Suprapubic skin (tissue), 4 donors: ENCODE data around the gene NPSR1. TPM values are rescaled to one million over a fixed set of nuclear protein-coding genes. Genes with fewer than 3 reads are reported as not detected.

Experiments used
- DNase-seq, 2 donors: peaks; one replicate each; pipeline ENCODE4 v3.0.0-alpha.2; 2019; ENCODE audit warnings: low spot score in 2 of 2
- H3K27ac ChIP-seq: fragments of 200-600 bp; sonication (generic); one replicate; pipeline ENCODE4 v1.5.1; 2019
- H3K27me3 ChIP-seq: fragments of 200-600 bp; sonication (generic); one replicate; pipeline ENCODE4 v1.5.1; 2019
- H3K36me3 ChIP-seq: fragments of 200-600 bp; sonication (generic); one replicate; pipeline ENCODE4 v1.5.1; 2019
- H3K4me1 ChIP-seq: fragments of 200-600 bp; sonication (generic); one replicate; pipeline ENCODE4 v1.5.1; 2019
- H3K4me3 ChIP-seq: fragments of 200-600 bp; sonication (generic); one replicate; pipeline ENCODE4 v1.5.1; 2019; ENCODE audit warnings: mild to moderate bottlenecking
- H3K9me3 ChIP-seq: fragments of 200-600 bp; sonication (generic); one replicate; pipeline ENCODE4 v1.5.1; 2019
- EP300 ChIP-seq: sonication (generic); formaldehyde crosslinking; IDR thresholded peaks from one replicate; pipeline ENCODE4 v1.6.1; 2017; ENCODE audit warnings: antibody characterized with exemption
- POLR2A ChIP-seq, 2 donors: fragments of 450-650 bp; IDR thresholded peaks; one replicate each; pipeline ENCODE4 v1.6.1; 2017; ENCODE audit warnings: antibody characterized with exemption in 2 of 2, mild to moderate bottlenecking in 2 of 2, moderate library complexity in 2 of 2
- POLR2AphosphoS5 ChIP-seq, 3 donors: sonication (generic); formaldehyde crosslinking; IDR thresholded peaks; one replicate each; pipeline ENCODE4 v1.6.1; 2017; ENCODE audit warnings: antibody characterized with exemption in 3 of 3
- WGBS: methylation state at CpG from one replicate; pipeline ENCODE4 v1.1.5; 2018; 5-methylcytosine and 5-hydroxymethylcytosine counted together
- total RNA-seq, 4 donors: library from RNA; depleted of rRNA; stranded (reverse); fragments of >200 nt; gene quantifications; one replicate each; pipeline ENCODE4 v1.1.0, GENCODE V29; 2016
- TF ChIP-seq, protein P1 (sequence below), 2 donors: fragments of 200-600 bp in 1 of 2; fragments of 450-650 bp in 1 of 2; sonication (generic) in 1 of 2; IDR thresholded peaks; one replicate each; pipeline ENCODE4 v1.5.1; 2016 to 2019; ENCODE audit warnings: antibody characterized with exemption in 2 of 2, mild to moderate bottlenecking in 1 of 2, moderate library complexity in 1 of 2

Gene NPSR1
- total RNA-seq, 4 donors from 2014 or later, result not detected

- TF ChIP-seq, protein P1, sequence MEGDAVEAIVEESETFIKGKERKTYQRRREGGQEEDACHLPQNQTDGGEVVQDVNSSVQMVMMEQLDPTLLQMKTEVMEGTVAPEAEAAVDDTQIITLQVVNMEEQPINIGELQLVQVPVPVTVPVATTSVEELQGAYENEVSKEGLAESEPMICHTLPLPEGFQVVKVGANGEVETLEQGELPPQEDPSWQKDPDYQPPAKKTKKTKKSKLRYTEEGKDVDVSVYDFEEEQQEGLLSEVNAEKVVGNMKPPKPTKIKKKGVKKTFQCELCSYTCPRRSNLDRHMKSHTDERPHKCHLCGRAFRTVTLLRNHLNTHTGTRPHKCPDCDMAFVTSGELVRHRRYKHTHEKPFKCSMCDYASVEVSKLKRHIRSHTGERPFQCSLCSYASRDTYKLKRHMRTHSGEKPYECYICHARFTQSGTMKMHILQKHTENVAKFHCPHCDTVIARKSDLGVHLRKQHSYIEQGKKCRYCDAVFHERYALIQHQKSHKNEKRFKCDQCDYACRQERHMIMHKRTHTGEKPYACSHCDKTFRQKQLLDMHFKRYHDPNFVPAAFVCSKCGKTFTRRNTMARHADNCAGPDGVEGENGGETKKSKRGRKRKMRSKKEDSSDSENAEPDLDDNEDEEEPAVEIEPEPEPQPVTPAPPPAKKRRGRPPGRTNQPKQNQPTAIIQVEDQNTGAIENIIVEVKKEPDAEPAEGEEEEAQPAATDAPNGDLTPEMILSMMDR (IDR thresholded peaks at IDR 0.05), result no peak
- TF ChIP-seq POLR2A (IDR thresholded peaks at IDR 0.05) (no peak), POLR2AphosphoS5 (IDR thresholded peaks at IDR 0.05) (no peak), EP300 (no peak)
- no peak for DNase-seq
- Histone ChIP-seq H3K36me3 (no peaks in the 10 kb centered on the region), H3K27me3 (no peaks in the 10 kb centered on the region), H3K9me3 (no peaks in the 10 kb centered on the region), H3K4me3 (no peak overlapping the region), H3K27ac (no peak overlapping the region), H3K4me1 (peaks cover 3% of the 10 kb centered on the region)
- 94% methylated on average over 11 of the region's 11 CpGs for WGBS
Observed at GRCh38 chr7:34751725-34752643, 94.0 kb downstream of the NPSR1 start.

DNA sequence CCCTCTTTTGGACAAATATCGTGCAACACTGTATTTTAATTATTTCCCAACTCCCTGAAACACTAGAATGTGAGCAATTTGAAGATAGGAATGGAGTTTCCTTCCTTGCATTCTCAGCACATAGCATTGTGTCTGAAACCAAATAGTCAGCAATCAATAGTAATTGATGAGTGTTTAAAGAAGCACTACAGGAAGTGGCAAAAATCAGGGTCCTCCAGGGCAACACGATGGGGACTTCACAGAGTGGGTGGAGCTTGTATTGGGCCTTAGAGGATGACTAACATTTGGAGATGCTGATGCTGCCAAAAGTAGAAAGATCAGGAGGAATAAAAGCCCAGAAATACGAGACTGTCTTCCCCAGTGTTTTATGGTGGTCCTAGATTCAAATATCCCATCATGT, 94.9 kb downstream of the NPSR1 start:
- Histone ChIP-seq H3K9me3 (no peaks in the 10 kb centered on the region), H3K27ac (no peak overlapping the region), H3K36me3 (no peaks in the 10 kb centered on the region), H3K4me1 (peaks cover 3% of the 10 kb centered on the region), H3K4me3 (no peak overlapping the region), H3K27me3 (no peaks in the 10 kb centered on the region)
- DNase-seq, result no peak
- TF ChIP-seq POLR2A (IDR thresholded peaks at IDR 0.05) (no peak), EP300 (no peak), POLR2AphosphoS5 (IDR thresholded peaks at IDR 0.05) (no peak)
- TF ChIP-seq, protein P1 (IDR thresholded peaks at IDR 0.05), result no peak
- 49% methylated on average over 3 of the region's 3 CpGs for WGBS

- Histone ChIP-seq H3K36me3 (no peaks in the 10 kb centered on the region), H3K9me3 (no peaks in the 10 kb centered on the region), H3K4me1 (no peaks in the 10 kb centered on the region), H3K27ac (no peak overlapping the region), H3K27me3 (no peaks in the 10 kb centered on the region), H3K4me3 (no peak overlapping the region)
- TF ChIP-seq POLR2AphosphoS5 (IDR thresholded peaks at IDR 0.05) (no peak), EP300 (no peak), POLR2A (IDR thresholded peaks at IDR 0.05) (no peak)
- TF ChIP-seq, protein P1 (IDR thresholded peaks at IDR 0.05), result no peak
- DNase-seq, result no peak
- WGBS, result 82% methylated on average over 2 of the region's 2 CpGs
Observed at GRCh38 chr7:34755008-34755407, 97.0 kb downstream of the NPSR1 start.

GRCh38 chr7:34756025-34756437, 98.0 kb downstream of the NPSR1 start:
- Histone ChIP-seq H3K27ac (no peak overlapping the region), H3K4me1 (no peaks in the 10 kb centered on the region), H3K27me3 (no peaks in the 10 kb centered on the region), H3K36me3 (no peaks in the 10 kb centered on the region), H3K9me3 (no peaks in the 10 kb centered on the region), H3K4me3 (no peak overlapping the region)
- WGBS, result 21% methylated on average over 4 of the region's 4 CpGs
- no peak for DNase-seq
- no peak for TF ChIP-seq POLR2AphosphoS5 (IDR thresholded peaks at IDR 0.05)
- TF ChIP-seq POLR2A (IDR thresholded peaks at IDR 0.05), result no peak
- TF ChIP-seq, protein P1 (IDR thresholded peaks at IDR 0.05), result no peak
- no peak for TF ChIP-seq EP300

- Histone ChIP-seq H3K4me3 (no peak overlapping the region), H3K9me3 (no peaks in the 10 kb centered on the region), H3K27ac (no peak overlapping the region), H3K4me1 (no peaks in the 10 kb centered on the region), H3K36me3 (no peaks in the 10 kb centered on the region), H3K27me3 (no peaks in the 10 kb centered on the region)
- no peak for DNase-seq
- no peak for TF ChIP-seq POLR2AphosphoS5 (IDR thresholded peaks at IDR 0.05)
- no peak for TF ChIP-seq EP300
- no peak for TF ChIP-seq POLR2A (IDR thresholded peaks at IDR 0.05)
- TF ChIP-seq, protein P1 (IDR thresholded peaks at IDR 0.05), result no peak
- WGBS, result 89% methylated on average over 5 of the region's 5 CpGs
Observed at GRCh38 chr7:34756691-34757090, 98.7 kb downstream of the NPSR1 start.
